Measurements from ENCODE around the gene BMF.
A peak's percentile ranks its signal among the peaks of the same experiment; 100 is the strongest.

Gene BMF

DNA sequence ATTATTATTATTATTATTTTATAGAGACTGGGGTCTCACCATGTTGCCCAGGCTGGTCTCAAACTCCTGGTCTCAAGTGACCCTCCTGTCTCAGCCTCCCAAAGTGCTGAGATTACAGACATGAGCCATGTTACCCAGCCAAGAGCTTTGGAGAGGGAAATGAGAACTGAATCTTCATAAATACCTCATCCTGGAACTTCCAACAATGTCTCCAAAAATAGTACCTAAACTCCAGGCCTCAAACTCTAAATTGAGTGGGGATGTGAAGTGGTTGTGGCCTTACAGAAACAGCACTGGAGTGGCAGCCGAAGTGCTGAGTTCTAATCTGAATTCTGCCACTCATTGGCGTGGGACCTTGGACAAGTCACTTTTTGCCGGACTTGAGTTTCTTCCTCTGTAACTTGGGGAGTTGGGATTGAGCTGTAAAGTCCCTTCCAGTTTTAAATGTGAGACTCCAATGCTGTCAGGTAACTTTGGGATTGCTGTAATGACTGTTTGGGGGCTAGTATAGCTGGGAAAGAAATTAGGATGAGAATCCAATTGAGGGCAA lies 59.7 kb downstream of the BMF start:
- no peak for DNase-seq (ENCODE audit: low spot score)

DNA sequence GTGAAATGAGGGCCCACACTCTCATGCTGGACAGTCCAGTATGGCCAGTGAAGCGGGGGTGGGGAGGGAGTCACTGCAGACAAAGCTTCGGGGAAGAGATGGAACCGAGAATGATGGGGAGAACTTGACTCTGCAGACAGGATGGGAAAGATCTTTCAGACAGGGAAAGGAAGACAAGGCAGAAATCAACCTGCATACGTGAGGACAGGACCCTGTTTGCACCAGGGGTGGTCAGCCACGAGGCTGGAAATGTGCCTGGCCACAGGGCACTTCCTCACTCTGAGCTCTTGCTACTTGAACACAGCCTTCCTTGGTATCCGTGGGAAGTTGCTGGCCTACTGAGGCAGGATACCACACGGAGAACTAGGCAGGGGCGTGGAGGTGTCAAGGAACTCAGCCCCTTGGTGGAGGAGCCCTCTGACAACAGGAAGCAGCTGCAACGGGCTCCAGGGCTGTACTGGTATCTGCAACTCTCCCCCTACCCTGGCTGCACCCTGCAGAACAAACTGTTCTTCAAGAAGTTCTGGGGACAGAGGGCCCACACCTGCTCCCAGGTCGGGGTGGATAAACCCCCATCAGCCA lies 60.4 kb downstream of the BMF start:
- no peak for DNase-seq (ENCODE audit: low spot score)

GRCh38 chr15:40047415-40048210 lies 61.1 kb downstream of the BMF start:
- DNase-seq (ENCODE audit: low spot score): no peak

GRCh38 chr15:40046721-40047414 lies 61.8 kb downstream of the BMF start:
- no peak for DNase-seq (ENCODE audit: low spot score)

DNA sequence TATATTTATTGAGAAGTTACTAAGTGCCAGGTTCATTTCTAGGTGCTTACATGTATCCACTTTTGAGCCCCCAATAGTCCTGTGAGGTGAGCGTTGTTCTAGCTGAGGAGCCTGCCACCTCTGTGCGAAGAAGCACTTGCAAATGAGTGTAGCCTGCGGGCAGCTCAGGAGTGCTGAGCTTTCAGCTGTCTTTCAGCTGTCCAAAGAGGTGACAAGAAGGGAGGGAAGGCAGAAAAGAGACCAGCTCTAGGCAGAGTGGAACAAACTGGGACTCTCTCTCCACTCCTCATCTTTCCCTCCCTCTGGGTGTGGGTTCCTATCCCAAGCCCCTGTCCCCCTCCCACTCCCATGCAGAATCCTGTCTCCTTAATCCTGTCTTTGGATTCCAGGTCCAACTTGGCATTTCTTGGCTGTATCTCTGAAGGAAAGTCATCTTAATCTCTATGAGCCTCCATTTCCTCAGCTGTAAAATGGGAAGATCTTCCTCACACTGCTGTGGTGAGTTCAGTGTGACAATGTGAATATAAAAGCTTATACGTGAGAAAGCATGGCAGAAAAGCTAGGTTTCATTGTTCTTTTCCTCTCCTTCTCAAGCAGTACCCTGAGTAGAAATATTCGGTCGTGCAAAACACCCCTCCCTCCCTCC lies 63.0 kb downstream of the BMF start:
- DNase-seq (ENCODE audit: low spot score): no peak

- peak; percentile 73 for DNase-seq (ENCODE audit: low spot score)
Measured at GRCh38 chr15:40044717-40045571, 63.7 kb downstream of the BMF start.

GRCh38 chr15:40043927-40044716 lies 64.6 kb downstream of the BMF start:
- DNase-seq (ENCODE audit: low spot score): no peak

GRCh38 chr15:40042791-40043320 lies 65.8 kb downstream of the BMF start:
- peak; percentile 80 for DNase-seq (ENCODE audit: low spot score)

DNA sequence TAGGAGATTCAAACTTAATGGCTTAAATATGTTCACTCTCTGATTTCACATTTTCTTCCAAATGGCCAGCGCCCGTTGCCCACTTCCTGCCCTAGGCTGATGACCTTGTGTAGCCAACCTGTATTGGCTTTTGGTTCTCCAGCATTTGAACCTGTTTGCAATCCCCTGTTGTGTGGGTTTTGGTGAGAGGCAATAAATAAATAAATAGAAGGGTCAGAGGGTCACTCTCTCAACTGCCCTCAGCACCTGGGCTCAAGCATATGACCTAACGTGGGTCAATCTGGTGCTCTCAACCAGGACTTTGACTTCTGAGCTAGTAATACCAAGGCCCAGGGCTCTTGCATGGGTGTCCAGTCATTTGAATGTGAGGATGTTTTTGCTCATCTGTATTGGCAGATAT lies 67.9 kb downstream of the BMF start:
- no peak for DNase-seq (ENCODE audit: low spot score)

DNA sequence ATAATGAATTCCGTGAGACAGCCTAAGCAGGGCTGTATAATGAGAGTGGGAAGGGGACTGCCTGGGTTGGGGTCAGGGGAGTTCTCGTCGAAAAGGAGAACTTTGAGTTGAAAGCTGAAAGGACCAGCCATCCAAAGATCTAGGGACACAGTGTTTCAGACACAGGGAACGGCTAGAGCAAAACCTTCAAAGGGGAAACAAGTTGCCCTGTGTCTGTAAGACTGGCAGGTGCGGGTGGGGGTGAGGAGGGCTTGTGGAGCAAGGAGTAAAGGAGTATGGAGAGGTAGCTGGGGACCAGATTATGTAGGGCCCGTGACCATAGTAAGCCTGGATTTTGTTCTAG lies 68.4 kb downstream of the BMF start:
- DNase-seq (ENCODE audit: low spot score): no peak

DNA sequence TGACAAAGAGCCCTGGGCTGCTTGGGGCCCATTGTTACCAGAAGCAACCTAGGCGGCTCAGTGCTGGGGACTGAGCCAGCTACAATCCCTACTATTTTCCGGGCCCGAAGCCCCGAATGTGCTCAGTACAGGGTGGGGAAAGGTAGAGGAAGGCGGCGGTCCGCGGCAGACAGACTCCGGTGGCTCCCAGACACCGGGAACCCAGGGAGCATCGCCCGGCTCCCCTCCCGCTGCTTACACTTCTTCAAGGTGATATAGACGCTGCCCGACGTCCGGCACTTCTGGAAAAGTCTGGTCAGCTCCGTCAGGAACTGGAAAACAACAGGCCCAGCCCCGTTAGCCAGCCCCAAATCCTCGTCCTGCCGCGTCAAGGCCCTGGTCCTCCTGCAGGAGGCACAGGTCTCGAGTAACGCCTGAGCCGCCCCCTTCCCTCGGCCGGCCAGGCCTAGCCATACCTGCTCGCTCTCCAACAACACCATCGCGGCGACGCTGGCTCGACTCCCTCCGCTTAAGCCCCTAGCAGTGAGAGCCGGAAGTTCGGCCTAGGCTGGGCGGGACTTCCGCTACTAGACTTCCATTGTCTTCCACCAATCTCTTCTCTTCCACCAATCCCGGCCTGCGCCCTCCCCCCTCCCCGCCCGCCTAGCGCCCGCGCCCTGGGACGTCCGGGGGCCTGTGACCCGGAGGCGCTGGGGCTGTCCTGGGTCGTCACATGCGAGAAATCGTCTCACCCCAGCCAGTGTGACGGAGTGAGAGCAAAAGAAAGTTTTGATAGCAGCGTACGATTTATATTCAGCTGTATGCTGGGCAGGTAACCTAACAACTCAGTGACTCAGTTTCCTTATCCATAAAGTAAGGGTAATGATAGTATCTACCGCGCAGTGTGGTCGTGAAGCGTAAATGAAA lies 69.8 kb downstream of the BMF start, which contains the start of gene SRP14:
TSS of gene SRP14 (minus strand) at position 544 of the 906 bp plus-strand sequence. CDS start at position 479, 65 bp downstream.
- DNase-seq (ENCODE audit: low spot score): peak; percentile 96

GRCh38 chr15:40038275-40038637 lies 70.4 kb downstream of the BMF start:
- no peak for DNase-seq (ENCODE audit: low spot score)
